Loucy (cell line): ENCODE measurements around the gene HEG1.

Experiments used
- H2AFZ ChIP-seq: fragments of 200-600 bp; sonication (generic); 2 replicates; pipeline ENCODE4 v1.6.0; 2016; ENCODE audit warnings: antibody characterized with exemption, mild to moderate bottlenecking, low read length, moderate library complexity
- H3F3A ChIP-seq: fragments of 200-600 bp; 2 replicates; pipeline ENCODE4 v1.6.0; 2016; ENCODE audit warnings: antibody characterized with exemption, low read depth, mild to moderate bottlenecking
- H3K27me3 ChIP-seq: fragments of 200-600 bp; sonication (generic); 2 replicates; pipeline ENCODE4 v1.6.1; 2014; ENCODE audit warnings: low read length, mild to moderate bottlenecking; ENCODE audit not compliant: insufficient read depth, poor library complexity, severe bottlenecking
- H3K36me3 ChIP-seq: fragments of 200-600 bp; sonication (generic); 2 replicates; pipeline ENCODE4 v1.6.1; 2016; ENCODE audit warnings: low read length; ENCODE audit not compliant: insufficient read depth
- H3K4me1 ChIP-seq: fragments of 200-600 bp; sonication (generic); 2 replicates; pipeline ENCODE4 v1.5.1; 2014; ENCODE audit warnings: low read length, mild to moderate bottlenecking; ENCODE audit not compliant: insufficient read depth, poor library complexity, severe bottlenecking
- H3K4me2 ChIP-seq: fragments of 200-600 bp; sonication (generic); 2 replicates; pipeline ENCODE4 v1.6.0; 2014; ENCODE audit warnings: antibody characterized with exemption, low read length, low read depth, mild to moderate bottlenecking; ENCODE audit not compliant: poor library complexity, severe bottlenecking
- H3K4me3 ChIP-seq: fragments of 200-600 bp; sonication (generic); 2 replicates; pipeline ENCODE4 v1.5.1; 2014; ENCODE audit warnings: low read length, mild to moderate bottlenecking, mixed read lengths; ENCODE audit not compliant: poor library complexity, severe bottlenecking
- H3K79me2 ChIP-seq: fragments of 200-600 bp; sonication (generic); 2 replicates; pipeline ENCODE4 v1.6.1; 2014; ENCODE audit warnings: low read length; ENCODE audit not compliant: insufficient read depth
- H3K9ac ChIP-seq: fragments of 200-600 bp; sonication (generic); 2 replicates; pipeline ENCODE4 v1.6.0; 2014; ENCODE audit warnings: mild to moderate bottlenecking, low read depth, low read length, moderate library complexity; ENCODE audit not compliant: poor library complexity, severe bottlenecking
- H3K9me2 ChIP-seq: fragments of 200-600 bp; sonication (generic); replicated peaks from 2 replicates; pipeline ENCODE4 v1.6.1; 2016; ENCODE audit warnings: low read depth, low read length, mixed read lengths
- H3K9me3 ChIP-seq: fragments of 200-600 bp; sonication (generic); 2 replicates; pipeline ENCODE4 v1.6.1; 2014; ENCODE audit warnings: mild to moderate bottlenecking, antibody characterized with exemption, low read length, low read depth; ENCODE audit not compliant: insufficient read depth
- H4K20me1 ChIP-seq: fragments of 200-600 bp; sonication (generic); 2 replicates; pipeline ENCODE4 v1.6.0; 2014; ENCODE audit warnings: antibody characterized with exemption, low read length, mild to moderate bottlenecking; ENCODE audit not compliant: insufficient read depth, poor library complexity, severe bottlenecking
- EZH2phosphoT487 ChIP-seq: fragments of 200-600 bp; IDR thresholded peaks from 2 replicates; pipeline ENCODE4 v1.6.1; 2018; ENCODE audit warnings: antibody characterized with exemption, mild to moderate bottlenecking, moderate library complexity, borderline replicate concordance
- TF ChIP-seq, protein P1 (sequence below): fragments of 200-600 bp; sonication (generic); conservative IDR thresholded peaks from 2 replicates; pipeline ENCODE4 v1.5.1; 2014; ENCODE audit warnings: mild to moderate bottlenecking, antibody characterized with exemption, low read length

HEG1 gene

DNA sequence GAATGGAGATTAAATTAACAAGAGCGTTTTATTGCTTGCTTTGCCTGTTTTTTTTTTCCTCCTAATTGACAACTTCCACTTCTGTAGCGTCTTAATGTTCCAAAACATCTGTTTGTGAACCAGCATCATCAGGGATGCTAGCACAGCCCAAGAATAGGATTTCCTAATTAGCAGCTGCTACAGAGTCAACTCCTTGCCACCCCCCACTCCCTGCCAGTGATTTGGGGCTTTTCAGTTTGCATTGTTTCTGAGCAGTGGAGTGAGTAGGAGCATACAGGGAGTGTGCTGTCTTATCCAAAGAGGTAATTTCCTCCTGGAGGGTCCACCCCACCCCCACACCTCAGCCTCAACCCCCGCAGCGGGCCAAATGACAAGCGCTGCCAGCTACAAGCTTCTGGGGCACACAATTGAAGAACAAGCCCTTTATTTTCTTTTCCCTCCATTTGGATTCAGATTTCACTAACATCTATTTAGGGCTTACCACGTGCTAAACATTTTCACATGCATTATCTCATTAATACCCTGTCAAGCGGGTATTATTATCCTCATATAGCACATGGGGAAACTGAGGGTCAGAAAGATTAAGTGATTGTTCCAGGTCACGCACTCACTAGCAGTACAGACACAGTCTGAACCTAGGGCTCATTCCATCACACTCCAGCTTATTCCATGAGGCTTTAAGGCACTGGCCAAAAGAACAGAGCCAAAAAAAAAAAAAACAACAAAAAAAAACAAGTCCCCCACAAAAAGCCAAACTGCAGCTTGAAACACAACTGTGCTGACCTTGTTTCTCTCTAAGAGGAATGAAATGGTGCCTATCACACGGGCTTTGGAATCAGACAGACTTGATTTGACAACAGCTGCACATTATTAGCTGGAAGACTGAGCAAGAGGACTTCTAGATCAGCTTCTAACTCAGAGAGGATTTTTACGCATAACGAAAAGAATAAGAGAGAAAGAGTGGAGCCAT lies 16.4 kb downstream of the HEG1 start:
- no peak for TF ChIP-seq EZH2phosphoT487
- TF ChIP-seq, protein P1, sequence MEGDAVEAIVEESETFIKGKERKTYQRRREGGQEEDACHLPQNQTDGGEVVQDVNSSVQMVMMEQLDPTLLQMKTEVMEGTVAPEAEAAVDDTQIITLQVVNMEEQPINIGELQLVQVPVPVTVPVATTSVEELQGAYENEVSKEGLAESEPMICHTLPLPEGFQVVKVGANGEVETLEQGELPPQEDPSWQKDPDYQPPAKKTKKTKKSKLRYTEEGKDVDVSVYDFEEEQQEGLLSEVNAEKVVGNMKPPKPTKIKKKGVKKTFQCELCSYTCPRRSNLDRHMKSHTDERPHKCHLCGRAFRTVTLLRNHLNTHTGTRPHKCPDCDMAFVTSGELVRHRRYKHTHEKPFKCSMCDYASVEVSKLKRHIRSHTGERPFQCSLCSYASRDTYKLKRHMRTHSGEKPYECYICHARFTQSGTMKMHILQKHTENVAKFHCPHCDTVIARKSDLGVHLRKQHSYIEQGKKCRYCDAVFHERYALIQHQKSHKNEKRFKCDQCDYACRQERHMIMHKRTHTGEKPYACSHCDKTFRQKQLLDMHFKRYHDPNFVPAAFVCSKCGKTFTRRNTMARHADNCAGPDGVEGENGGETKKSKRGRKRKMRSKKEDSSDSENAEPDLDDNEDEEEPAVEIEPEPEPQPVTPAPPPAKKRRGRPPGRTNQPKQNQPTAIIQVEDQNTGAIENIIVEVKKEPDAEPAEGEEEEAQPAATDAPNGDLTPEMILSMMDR = no peak
- no peaks in the 10 kb centered on the region for H3K27me3 ChIP-seq
- H3K9me3 ChIP-seq = peaks cover 4% of the 10 kb centered on the region; the same call in 1 of the 2 replicates
- no peak overlapping the region for H2AFZ ChIP-seq
- no peaks in the 10 kb centered on the region for H3K4me1 ChIP-seq
- no peak overlapping the region for H3K9ac ChIP-seq
- 0 out of 2 replicates have a peak, but pooled peaks cover 3% of the 10 kb centered on the region for H3F3A ChIP-seq
- H3K4me3 ChIP-seq = no peak overlapping the region
- no peak overlapping the region for H3K4me2 ChIP-seq
- no peaks in the 10 kb centered on the region for H4K20me1 ChIP-seq
- H3K79me2 ChIP-seq = no peaks in the 10 kb centered on the region; the same call in 1 of the 2 replicates
- H3K9me2 ChIP-seq = no peaks in the 10 kb centered on the region
- H3K36me3 ChIP-seq = no peaks in the 10 kb centered on the region

DNA sequence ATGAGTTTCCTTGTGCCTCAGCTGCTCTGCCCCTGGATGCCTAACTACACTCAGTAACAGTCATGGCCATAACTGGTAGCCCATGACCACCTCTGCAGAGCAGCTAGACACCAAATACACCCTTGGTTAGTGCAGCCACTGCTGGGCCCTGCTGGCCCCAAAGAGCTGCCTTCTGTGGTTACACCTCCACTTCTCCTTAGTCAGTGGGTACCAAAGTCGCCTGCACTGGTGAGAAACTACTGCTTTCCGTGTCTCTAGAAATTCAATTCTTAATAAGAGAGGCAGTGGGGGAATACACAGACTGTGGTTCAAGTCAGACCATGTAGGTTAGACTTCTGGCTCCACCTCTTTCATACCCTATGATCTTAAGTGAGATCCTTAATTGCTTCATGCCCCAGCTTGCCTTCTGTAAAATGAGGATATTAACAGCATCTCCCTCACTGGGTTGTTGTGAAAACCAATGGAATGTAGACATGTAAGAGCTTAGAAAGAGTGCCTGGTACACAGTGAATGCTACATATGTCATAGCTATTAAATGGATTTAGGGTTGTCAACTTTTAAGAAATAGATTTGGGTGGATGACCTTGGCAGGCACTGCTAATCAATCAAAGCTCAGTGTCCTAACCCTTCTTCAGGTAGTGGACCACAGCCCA lies 18.2 kb downstream of the HEG1 start:
- H3K27me3 ChIP-seq = no peaks in the 10 kb centered on the region
- H3K4me1 ChIP-seq = peaks cover 2% of the 10 kb centered on the region
- TF ChIP-seq, protein P1 = no peak
- no peak for TF ChIP-seq EZH2phosphoT487
- no peaks in the 10 kb centered on the region for H4K20me1 ChIP-seq
- no peaks in the 10 kb centered on the region for H3K9me2 ChIP-seq
- no peak overlapping the region for H3K4me3 ChIP-seq
- H3K79me2 ChIP-seq = no peaks in the 10 kb centered on the region; the same call in 1 of the 2 replicates
- no peaks in the 10 kb centered on the region for H3K36me3 ChIP-seq
- H3K4me2 ChIP-seq = no peak overlapping the region
- H3K9ac ChIP-seq = no peak overlapping the region
- peaks cover 4% of the 10 kb centered on the region; the same call in 1 of the 2 replicates for H3K9me3 ChIP-seq
- H2AFZ ChIP-seq = no peak overlapping the region
- H3F3A ChIP-seq = 0 out of 2 replicates have a peak, but pooled peaks cover 3% of the 10 kb centered on the region

DNA sequence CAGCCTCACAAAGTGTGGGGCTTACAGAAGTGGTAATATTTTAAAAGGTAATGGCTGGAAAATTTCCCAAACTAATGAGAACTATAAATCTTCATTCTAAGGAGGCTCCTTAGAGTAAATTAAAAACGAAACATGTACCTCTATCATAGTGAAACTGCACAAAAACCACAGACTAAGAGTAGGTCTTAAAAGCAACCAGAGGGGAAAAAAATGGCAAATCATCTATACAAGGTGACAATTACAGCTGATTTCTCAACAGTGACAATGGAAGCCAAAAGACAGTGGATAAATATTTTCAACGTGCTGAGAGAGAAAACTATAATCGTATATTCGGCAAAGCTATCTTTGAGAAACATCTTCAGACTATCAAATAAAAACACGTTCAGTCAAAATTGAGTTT lies 20.6 kb downstream of the HEG1 start:
- 0 out of 2 replicates have a peak, but pooled peaks cover 3% of the 10 kb centered on the region for H3F3A ChIP-seq
- no peaks in the 10 kb centered on the region for H3K27me3 ChIP-seq
- no peak overlapping the region for H3K4me2 ChIP-seq
- H4K20me1 ChIP-seq = no peaks in the 10 kb centered on the region
- no peaks in the 10 kb centered on the region; the same call in 1 of the 2 replicates for H3K79me2 ChIP-seq
- H3K9ac ChIP-seq = no peak overlapping the region
- TF ChIP-seq, protein P1 = no peak
- no peak for TF ChIP-seq EZH2phosphoT487
- no peaks in the 10 kb centered on the region for H3K36me3 ChIP-seq
- peaks cover 9% of the 10 kb centered on the region for H3K4me1 ChIP-seq
- H3K4me3 ChIP-seq = no peak overlapping the region
- no peak overlapping the region for H2AFZ ChIP-seq
- H3K9me3 ChIP-seq = peaks cover 4% of the 10 kb centered on the region; the same call in 1 of the 2 replicates
- no peaks in the 10 kb centered on the region for H3K9me2 ChIP-seq
